MCF 10A (cell line): ENCODE data around the gene ZNF407. TPM values are rescaled to one million over a fixed set of nuclear protein-coding genes. Genes with fewer than 3 reads are reported as not detected.

Source experiments
- BruUV-seq: library from RNA; stranded (reverse); fragments of 400-500 nt; replicated peaks from 2 replicates; lab custom pipeline; 2021; lab: Mats Ljungman, UMichigan
- CTCF ChIA-PET: fragments of 300-600 bp; sonication (Branson Sonifier 250); formaldehyde crosslinking; extraction: SDS; loops from one replicate; lab custom pipeline; 2021; ENCODE audit warnings: antibody characterized with exemption, inconsistent platforms; lab: Yijun Ruan, JAX
- POLR2A ChIA-PET: fragments of 300-600, 350-650 bp; sonication (Branson Sonifier 250); formaldehyde crosslinking; extraction: SDS; loops from one replicate; lab custom pipeline; 2020; ENCODE audit warnings: antibody characterized with exemption, inconsistent platforms; lab: Yijun Ruan, JAX
- DNase-seq: peaks from one replicate; pipeline ENCODE4 v3.0.0-alpha.2; 2018; ENCODE audit not compliant: unreplicated experiment
- H3K27ac Mint-ChIP-seq: one replicate; pipeline ENCODE4 v1.8.0; 2022; ENCODE audit warnings: mild to moderate bottlenecking, low read depth, mixed read lengths; ENCODE audit not compliant: unreplicated experiment
- H3K27me3 Mint-ChIP-seq: one replicate; pipeline ENCODE4 v1.8.0; 2022; ENCODE audit warnings: mixed read lengths; ENCODE audit not compliant: insufficient read depth, unreplicated experiment
- H3K36me3 Mint-ChIP-seq: one replicate; pipeline ENCODE4 v1.8.0; 2022; ENCODE audit warnings: mild to moderate bottlenecking, moderate library complexity, mixed read lengths; ENCODE audit not compliant: insufficient read depth, unreplicated experiment
- H3K4me1 Mint-ChIP-seq: one replicate; pipeline ENCODE4 v1.8.0; 2022; ENCODE audit warnings: mixed read lengths; ENCODE audit not compliant: insufficient read depth, unreplicated experiment
- H3K4me3 Mint-ChIP-seq: one replicate; pipeline ENCODE4 v1.8.0; 2022; ENCODE audit warnings: mild to moderate bottlenecking, moderate library complexity, mixed read lengths; ENCODE audit not compliant: unreplicated experiment
- H3K9me3 Mint-ChIP-seq: one replicate; pipeline ENCODE4 v1.8.0; 2022; ENCODE audit warnings: mixed read lengths; ENCODE audit not compliant: unreplicated experiment
- intact Hi-C: fragments of 100-400 bp; cut with micrococcal nuclease; formaldehyde crosslinking; loops from 2 replicates; pipeline ENCODE4 v1.14.1; 2022
- total RNA-seq: library from RNA; stranded (reverse); gene quantifications from 2 replicates; pipeline ENCODE4 v1.2.3, GENCODE V29; 2022
- TF ChIP-seq, protein P1 (sequence below): fragments of 200-600 bp; IDR thresholded peaks from one replicate; pipeline ENCODE4 v1.8.0; 2022; ENCODE audit warnings: antibody characterized with exemption, mild to moderate bottlenecking; ENCODE audit not compliant: unreplicated experiment

The ZNF407 gene
- total RNA-seq, 1 experiment from 2014 or later: 9.5 TPM

GRCh38 chr18:74906184-74906583 is 308.5 kb downstream of the ZNF407 start:
- Mint-ChIP-seq H3K27ac (no peak overlapping the region), H3K27me3 (no peaks in the 10 kb centered on the region), H3K4me1 (no peaks in the 10 kb centered on the region), H3K9me3 (no peaks in the 10 kb centered on the region), H3K4me3 (no peak overlapping the region), H3K36me3 (no peaks in the 10 kb centered on the region)
- intact Hi-C loops: no loop called here
- no TSS peak for BruUV-seq
- DNase-seq: no peak
- TF ChIP-seq, protein P1, sequence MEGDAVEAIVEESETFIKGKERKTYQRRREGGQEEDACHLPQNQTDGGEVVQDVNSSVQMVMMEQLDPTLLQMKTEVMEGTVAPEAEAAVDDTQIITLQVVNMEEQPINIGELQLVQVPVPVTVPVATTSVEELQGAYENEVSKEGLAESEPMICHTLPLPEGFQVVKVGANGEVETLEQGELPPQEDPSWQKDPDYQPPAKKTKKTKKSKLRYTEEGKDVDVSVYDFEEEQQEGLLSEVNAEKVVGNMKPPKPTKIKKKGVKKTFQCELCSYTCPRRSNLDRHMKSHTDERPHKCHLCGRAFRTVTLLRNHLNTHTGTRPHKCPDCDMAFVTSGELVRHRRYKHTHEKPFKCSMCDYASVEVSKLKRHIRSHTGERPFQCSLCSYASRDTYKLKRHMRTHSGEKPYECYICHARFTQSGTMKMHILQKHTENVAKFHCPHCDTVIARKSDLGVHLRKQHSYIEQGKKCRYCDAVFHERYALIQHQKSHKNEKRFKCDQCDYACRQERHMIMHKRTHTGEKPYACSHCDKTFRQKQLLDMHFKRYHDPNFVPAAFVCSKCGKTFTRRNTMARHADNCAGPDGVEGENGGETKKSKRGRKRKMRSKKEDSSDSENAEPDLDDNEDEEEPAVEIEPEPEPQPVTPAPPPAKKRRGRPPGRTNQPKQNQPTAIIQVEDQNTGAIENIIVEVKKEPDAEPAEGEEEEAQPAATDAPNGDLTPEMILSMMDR: no peak
- POLR2A ChIA-PET: interaction anchor here (0.8 kb wide), 1 partner anchor 21 kb away, joined by 3 read pairs; no protein-coding TSS in a partner anchor
- CTCF ChIA-PET: interaction anchor here (1.0 to 1.1 kb wide), 2 partner anchors 8 to 9 kb away, joined by 4 to 5 read pairs; no protein-coding TSS in a partner anchor

DNA sequence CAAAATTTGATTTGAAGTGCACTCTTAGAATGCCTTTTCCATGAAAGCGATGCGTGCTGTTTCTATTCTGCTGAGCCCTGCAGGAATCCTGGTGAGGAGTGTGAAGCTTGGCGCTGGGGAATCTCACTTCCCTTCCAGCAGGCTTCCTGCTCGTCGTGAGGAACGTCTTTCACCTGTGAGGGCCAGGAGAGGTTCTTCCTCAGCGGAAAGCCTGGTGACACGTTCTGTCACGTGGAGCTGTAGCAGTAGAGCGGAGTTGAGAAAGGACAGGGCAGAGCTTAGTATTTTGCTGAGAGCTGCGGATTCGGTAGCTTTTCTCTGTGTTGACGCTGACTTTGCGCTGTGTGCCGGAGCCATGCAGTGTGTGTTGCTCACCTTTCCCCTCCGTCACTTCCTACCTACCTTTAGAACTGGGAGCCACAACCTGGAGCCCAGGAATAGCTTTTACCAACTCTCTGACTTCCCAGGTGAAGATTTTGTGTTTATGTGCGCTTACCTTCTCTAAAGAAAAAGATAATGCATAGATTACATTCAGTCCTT is 316.5 kb downstream of the ZNF407 start:
- Mint-ChIP-seq H3K27ac (no peak overlapping the region), H3K27me3 (no peaks in the 10 kb centered on the region), H3K36me3 (no peaks in the 10 kb centered on the region), H3K4me3 (no peak overlapping the region), H3K4me1 (no peaks in the 10 kb centered on the region), H3K9me3 (no peaks in the 10 kb centered on the region)
- intact Hi-C loops: no loop called here
- ChIA-PET POLR2A (no interaction called here), CTCF (interaction anchor here (1.2 kb wide), 2 partner anchors 9 to 26 kb away, joined by 3 to 4 read pairs; no protein-coding TSS in a partner anchor)
- DNase-seq: no peak
- TF ChIP-seq, protein P1: no peak
- no TSS peak for BruUV-seq

DNA sequence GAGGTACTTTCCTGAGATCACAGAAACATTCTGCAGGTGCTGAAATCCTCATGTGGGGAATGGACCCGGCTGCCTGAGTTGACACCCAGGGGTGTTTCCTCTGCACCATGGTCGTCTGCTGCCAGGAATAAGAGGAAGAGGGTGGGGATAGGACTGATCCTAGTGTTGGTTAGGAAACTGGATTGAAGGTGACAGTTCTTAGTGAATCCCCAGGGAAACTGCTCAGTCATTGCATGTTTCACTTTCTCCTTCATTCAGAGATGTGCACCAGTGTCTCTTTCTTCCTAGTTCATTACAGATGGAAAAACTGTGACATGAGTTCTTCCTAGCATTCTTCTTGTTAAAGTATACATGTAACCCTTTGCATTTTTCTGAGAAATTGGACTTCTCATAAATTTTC is 317.0 kb downstream of the ZNF407 start:
- H3K36me3 Mint-ChIP-seq: no peaks in the 10 kb centered on the region
- H3K4me1 Mint-ChIP-seq: no peaks in the 10 kb centered on the region
- BruUV-seq: no TSS peak
- TF ChIP-seq, protein P1: no peak
- no peak overlapping the region for H3K27ac Mint-ChIP-seq
- POLR2A ChIA-PET: no interaction called here
- no peaks in the 10 kb centered on the region for H3K9me3 Mint-ChIP-seq
- CTCF ChIA-PET: interaction anchor here (1.2 kb wide), 2 partner anchors 9 to 25 kb away, joined by 3 to 4 read pairs; no protein-coding TSS in a partner anchor
- DNase-seq: no peak
- intact Hi-C loops: no loop called here
- H3K4me3 Mint-ChIP-seq: no peak overlapping the region
- no peaks in the 10 kb centered on the region for H3K27me3 Mint-ChIP-seq

- Mint-ChIP-seq H3K4me1 (no peaks in the 10 kb centered on the region), H3K9me3 (no peaks in the 10 kb centered on the region), H3K27ac (no peak overlapping the region), H3K27me3 (no peaks in the 10 kb centered on the region), H3K36me3 (peaks cover 6% of the 10 kb centered on the region), H3K4me3 (no peak overlapping the region)
- intact Hi-C loops: no loop called here
- POLR2A ChIA-PET: no interaction called here
- no TSS peak for BruUV-seq
- TF ChIP-seq, protein P1: no peak
- DNase-seq: no peak
- CTCF ChIA-PET: interaction anchor here (0.6 kb wide), 1 partner anchor 85 kb away, joined by 3 read pairs; no protein-coding TSS in a partner anchor
Observed at GRCh38 chr18:74916773-74917393, 319.2 kb downstream of the ZNF407 start.
